GM21529 (cell line): ENCODE measurements around the gene MCF2L.
"Not testable (repeated sequence)": the region's sequence is repeated elsewhere in the genome, so short reads cannot be mapped to it uniquely, and the experiment has no call there.

Experiments
- ATAC-seq: cut with Tn5 transposase; IDR thresholded peaks from one replicate; pipeline ENCODE4 v1.9.1; 2021; ENCODE audit not compliant: unreplicated experiment

MCF2L gene

GRCh38 chr13:112968910-112969691 is at the start of gene MCF2L:
TSS of gene MCF2L (plus strand) at chr13:112969214. CDS start at chr13:112969380, 166 bp downstream.
- ATAC-seq: no peak

- ATAC-seq: no peak
Observed at GRCh38 chr13:112923962-112924361, 45.1 kb upstream of the MCF2L start.

- ATAC-seq: no peak
Observed at GRCh38 chr13:112924365-112924764, 44.6 kb upstream of the MCF2L start.

GRCh38 chr13:112926003-112926402 is 43.0 kb upstream of the MCF2L start:
- no peak for ATAC-seq

- no peak for ATAC-seq
Observed at GRCh38 chr13:112926993-112927392, 42.0 kb upstream of the MCF2L start.

- no peak for ATAC-seq
Observed at GRCh38 chr13:112928020-112928971, 40.7 kb upstream of the MCF2L start.

- no peak for ATAC-seq
Observed at GRCh38 chr13:112928972-112929782, 39.8 kb upstream of the MCF2L start.

GRCh38 chr13:112929783-112930055 is 39.3 kb upstream of the MCF2L start:
- ATAC-seq: no peak

GRCh38 chr13:112930192-112930591 is 38.8 kb upstream of the MCF2L start:
- ATAC-seq: no peak

GRCh38 chr13:112931028-112931934 is 37.7 kb upstream of the MCF2L start:
- ATAC-seq: no peak

GRCh38 chr13:112932971-112933370 is 36.0 kb upstream of the MCF2L start:
- ATAC-seq: no peak

- ATAC-seq: no peak
Observed at GRCh38 chr13:112933649-112934048, 35.4 kb upstream of the MCF2L start.

- ATAC-seq: no peak
Observed at GRCh38 chr13:112934078-112934477, 34.9 kb upstream of the MCF2L start.

- ATAC-seq: no peak
Observed at GRCh38 chr13:112938680-112939079, 30.3 kb upstream of the MCF2L start.

GRCh38 chr13:112940236-112940635 is 28.8 kb upstream of the MCF2L start:
- ATAC-seq: no peak

GRCh38 chr13:112941349-112941748 is 27.7 kb upstream of the MCF2L start:
- ATAC-seq: no peak

GRCh38 chr13:112941765-112942164 is 27.2 kb upstream of the MCF2L start:
- ATAC-seq: not testable (repeated sequence)

- ATAC-seq: peak; percentile 99
Observed at GRCh38 chr13:112942689-112943308, 26.2 kb upstream of the MCF2L start.

GRCh38 chr13:112943309-112944125 is 25.5 kb upstream of the MCF2L start:
- peak; percentile 26 for ATAC-seq
